ENCODE measurements around the gene TMEM178A. TPM values are rescaled to one million over a fixed set of nuclear protein-coding genes. Genes with fewer than 3 reads are reported as not detected.

TMEM178A gene
- total and polyA plus RNA-seq, 2 of the 8 experiments (the other 6 are each of a cell fraction or from before 2014, with no cell fraction given): 11.2 to 14.9 TPM

DNA sequence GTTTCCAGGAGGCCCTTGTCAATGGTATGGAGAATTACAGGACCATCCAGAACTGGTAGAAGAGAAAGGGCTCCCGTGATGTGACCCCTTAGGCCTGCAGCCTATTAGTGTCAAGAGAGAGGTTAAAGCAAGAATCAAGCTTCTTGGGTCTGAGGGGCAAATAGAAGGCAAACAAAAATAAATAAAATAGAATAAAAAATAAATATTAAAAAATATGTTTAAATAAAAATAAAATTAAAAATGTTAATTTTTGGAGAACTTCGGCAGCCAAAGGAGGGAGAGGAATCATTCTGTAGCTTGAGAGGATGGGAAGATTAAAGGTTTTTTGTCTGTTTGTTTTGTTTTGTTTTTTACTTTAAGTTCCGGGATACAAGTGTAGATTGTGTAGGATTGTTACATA lies 15.2 kb upstream of the TMEM178A start:
- H4K5ac ChIP-seq (ENCODE audit: insufficient read length, low read depth, low read length): no peak overlapping the region
- no peak overlapping the region for H2BK20ac ChIP-seq (ENCODE audit: low read length)
- no peak overlapping the region for H4K8ac ChIP-seq (ENCODE audit: extremely low read depth, insufficient read depth, low read length)
- H3K79me1 ChIP-seq (ENCODE audit: low read depth, low read length): no peaks in the 10 kb centered on the region
- H2AFZ ChIP-seq (ENCODE audit: low read length): no peak overlapping the region
- H2BK5ac ChIP-seq (ENCODE audit: low read depth, low read length): no peak overlapping the region
- no peak overlapping the region for H2AK5ac ChIP-seq (ENCODE audit: low read depth, low read length)
- H3K4ac ChIP-seq (replicated peaks; ENCODE audit: insufficient read length, low read depth, low read length): no peak overlapping the region
- H3K4me3 ChIP-seq (ENCODE audit: extremely low read depth in 1 of 4, insufficient read depth in 2 of 4, low read depth in 3 of 4, low read length in 4 of 4): no peak overlapping the region
- H3K23ac ChIP-seq (ENCODE audit: insufficient read length): no peak overlapping the region
- H3K4me1 ChIP-seq (replicated peaks in 1 of 4; ENCODE audit: control insufficient read depth in 3 of 4, insufficient read depth in 4 of 4, low read length in 3 of 4): peaks cover 0 to 9% (median 5%) of the 10 kb centered on the region in 4 experiments; a peak in 3 of 7 replicates
- no peaks in the 10 kb centered on the region for H3K36me3 ChIP-seq (ENCODE audit: control insufficient read depth in 2 of 4, insufficient read depth in 4 of 4, low read length in 3 of 4)
- ChIA-PET CTCF (ENCODE audit: partially characterized antibody) (interaction anchor here (0.6 to 0.7 kb wide), 2 partner anchors 43 to 79 kb away, joined by 3 read pairs; no protein-coding TSS in a partner anchor), POLR2A (ENCODE audit: partially characterized antibody) (interaction anchor here (1.6 kb wide), 1 partner anchor 21 kb away, joined by 3 read pairs; no protein-coding TSS in a partner anchor)
- no peak for FAIRE-seq
- H3K9me3 ChIP-seq (ENCODE audit: insufficient read depth in 2 of 2, low read depth in 1 of 2, low read length in 1 of 2): no peaks in the 10 kb centered on the region
- no peak overlapping the region for H3K4me2 ChIP-seq (ENCODE audit: insufficient read depth in 1 of 2, low read depth in 2 of 2, low read length in 2 of 2)
- H3K14ac ChIP-seq (ENCODE audit: insufficient read length): no peak overlapping the region
- H3K18ac ChIP-seq (ENCODE audit: extremely low read depth, low read length): no peak overlapping the region
- no peaks in the 10 kb centered on the region for H3K27me3 ChIP-seq (replicated peaks in 1 of 4; ENCODE audit: control insufficient read depth in 3 of 4, extremely low read depth in 1 of 4, insufficient read depth in 3 of 4, low read length in 3 of 4)
- no peak for DNase-seq (ENCODE audit: low read depth in 1 of 2, low spot score in 2 of 2)
- no peak overlapping the region for H3K56ac ChIP-seq (replicated peaks; ENCODE audit: insufficient read length, low read depth, low read length)
- no peak overlapping the region for H3K9ac ChIP-seq (replicated peaks in 1 of 4; ENCODE audit: extremely low read depth in 1 of 4, low read depth in 3 of 4, low read length in 3 of 4)
- H2BK120ac ChIP-seq (replicated peaks; ENCODE audit: low read depth, low read length): no peak overlapping the region
- no peak overlapping the region for H2BK12ac ChIP-seq (ENCODE audit: low read depth, low read length)
- no peak overlapping the region for H2BK15ac ChIP-seq (ENCODE audit: low read length)
- WGBS, 2 experiments (ENCODE audit: extremely low coverage in 1 of 2, insufficient coverage in 1 of 2, insufficient read length in 1 of 2, insufficient replicate concordance in 2 of 2, low coverage in 1 of 2, low lambda C conversion rate in 2 of 2, missing lambda C conversion rate in 1 of 2): 92% methylated on average over 3 of the region's 3 CpGs; no CpG with 5 or more reads in 1 of the 2 experiments
- no peak overlapping the region for H3K27ac ChIP-seq (ENCODE audit: low read depth, low read length)
- no peak overlapping the region for H4K91ac ChIP-seq (replicated peaks; ENCODE audit: insufficient read length, low read length)
- H4K20me1 ChIP-seq (replicated peaks in 1 of 2; ENCODE audit: control insufficient read depth in 1 of 2, insufficient read depth in 2 of 2, low read length in 2 of 2): no peaks in the 10 kb centered on the region
- H3K79me2 ChIP-seq (ENCODE audit: control insufficient read depth in 1 of 2, insufficient read depth in 2 of 2, low read length in 2 of 2): no peaks in the 10 kb centered on the region
- H3K23me2 ChIP-seq (ENCODE audit: low read depth, low read length): no peaks in the 10 kb centered on the region
- no peak for TF ChIP-seq SRF (IDR thresholded peaks at IDR 0.05; ENCODE audit: low read depth, low read length)
- no peak for TF ChIP-seq TEAD4 (IDR thresholded peaks at IDR 0.05; ENCODE audit: low read depth, low read length)
- TF ChIP-seq, protein P1, sequence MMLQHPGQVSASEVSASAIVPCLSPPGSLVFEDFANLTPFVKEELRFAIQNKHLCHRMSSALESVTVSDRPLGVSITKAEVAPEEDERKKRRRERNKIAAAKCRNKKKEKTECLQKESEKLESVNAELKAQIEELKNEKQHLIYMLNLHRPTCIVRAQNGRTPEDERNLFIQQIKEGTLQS (IDR thresholded peaks at IDR 0.05; ENCODE audit: insufficient read depth, low read depth, low read length): no peak
- TF ChIP-seq FOSL1 (IDR thresholded peaks at IDR 0.05; ENCODE audit: insufficient read depth, low read depth, low read length): no peak
- no peak for TF ChIP-seq TAF7 (optimal IDR thresholded peaks at IDR 0.05; ENCODE audit: borderline replicate concordance, low read depth, low read length)
- no peak for TF ChIP-seq HDAC2 (IDR thresholded peaks at IDR 0.05; ENCODE audit: borderline replicate concordance in 1 of 2, low read depth in 2 of 2, low read length in 2 of 2)
- no peak for TF ChIP-seq POU5F1 (IDR thresholded peaks at IDR 0.05; ENCODE audit: low read depth, low read length)
- TF ChIP-seq JUN (IDR thresholded peaks at IDR 0.05; ENCODE audit: low read depth, low read length): no peak
- no peak for TF ChIP-seq TAF1 (IDR thresholded peaks at IDR 0.05; ENCODE audit: low read depth, low read length)
- no peak for TF ChIP-seq MAFK (IDR thresholded peaks at IDR 0.05; ENCODE audit: low read depth, low read length)
- no peak for TF ChIP-seq BRCA1 (IDR thresholded peaks at IDR 0.05; ENCODE audit: low read depth, low read length)
- no peak for TF ChIP-seq SUZ12 (IDR thresholded peaks at IDR 0.05; ENCODE audit: low read length)

Data from H1 (cell line).